Karpas-422 (cell line): Measurements from ENCODE around the gene STKLD1. TPM values are rescaled to one million over a fixed set of nuclear protein-coding genes. Genes with fewer than 3 reads are reported as not detected.
"Not testable (repeated sequence)": the region's sequence is repeated elsewhere in the genome, so short reads cannot be mapped to it uniquely, and the experiment has no call there.

Experiments
- DNase-seq: peaks from one replicate; pipeline ENCODE4 v3.0.0-alpha.2; 2015
- H2AFZ ChIP-seq: fragments of 200-600 bp; sonication (generic); 2 replicates; pipeline ENCODE4 v1.6.1; 2014; ENCODE audit warnings: antibody characterized with exemption, low read length, mixed read lengths
- H3K27ac ChIP-seq: fragments of 200-600 bp; sonication (generic); 2 replicates; pipeline ENCODE4 v1.5.1; 2014; ENCODE audit warnings: mild to moderate bottlenecking, low read length, moderate library complexity
- H3K27me3 ChIP-seq: fragments of 200-600 bp; sonication (generic); 2 replicates; pipeline ENCODE4 v1.6.1; 2014; ENCODE audit warnings: low read length, mixed read lengths
- H3K36me3 ChIP-seq: fragments of 200-600 bp; sonication (generic); 2 replicates; pipeline ENCODE4 v1.6.1; 2014; ENCODE audit warnings: low read length, mixed read lengths; ENCODE audit not compliant: insufficient read depth
- H3K4me1 ChIP-seq: fragments of 200-600 bp; sonication (generic); 2 replicates; pipeline ENCODE4 v1.6.1; 2014; ENCODE audit warnings: mild to moderate bottlenecking, low read length, mixed read lengths
- H3K4me2 ChIP-seq: fragments of 200-600 bp; sonication (generic); 2 replicates; pipeline ENCODE4 v1.6.1; 2014; ENCODE audit warnings: low read length, low read depth, mild to moderate bottlenecking; ENCODE audit not compliant: poor library complexity, severe bottlenecking
- H3K4me3 ChIP-seq: fragments of 200-600 bp; sonication (generic); 2 replicates; pipeline ENCODE4 v1.5.1; 2014; ENCODE audit warnings: mild to moderate bottlenecking, antibody characterized with exemption, low read length, mixed read lengths
- H3K79me2 ChIP-seq: fragments of 200-600 bp; sonication (generic); 2 replicates; pipeline ENCODE4 v1.6.1; 2014; ENCODE audit warnings: mild to moderate bottlenecking, low read length, mixed read lengths
- H3K9ac ChIP-seq: fragments of 200-600 bp; sonication (generic); 2 replicates; pipeline ENCODE4 v1.6.0; 2014; ENCODE audit warnings: low read length
- H3K9me2 ChIP-seq: fragments of 200-600 bp; sonication (generic), shearing (Covaris generic); replicated peaks from 2 replicates; pipeline ENCODE4 v1.6.0; 2014; ENCODE audit warnings: mild to moderate bottlenecking, low read length, moderate library complexity; ENCODE audit not compliant: insufficient read depth
- H3K9me3 ChIP-seq: fragments of 300-700, 200-600 bp; sonication (generic); 2 replicates; pipeline ENCODE4 v1.6.1; 2014; ENCODE audit warnings: low read length, mixed read lengths
- H4K20me1 ChIP-seq: fragments of 200-600 bp; sonication (generic); 2 replicates; pipeline ENCODE4 v1.6.1; 2014; ENCODE audit warnings: mild to moderate bottlenecking, antibody characterized with exemption, low read length, low read depth; ENCODE audit not compliant: insufficient read depth
- total RNA-seq: library from RNA; depleted of rRNA; stranded (reverse); fragments of >200 nt; shearing (Covaris generic); gene quantifications from 2 replicates; pipeline ENCODE4 v1.2.3, GENCODE V29; 2014; ENCODE audit warnings: low replicate concordance

Gene STKLD1
- total RNA-seq, 1 experiment from 2014 or later, result 0.93 TPM

DNA sequence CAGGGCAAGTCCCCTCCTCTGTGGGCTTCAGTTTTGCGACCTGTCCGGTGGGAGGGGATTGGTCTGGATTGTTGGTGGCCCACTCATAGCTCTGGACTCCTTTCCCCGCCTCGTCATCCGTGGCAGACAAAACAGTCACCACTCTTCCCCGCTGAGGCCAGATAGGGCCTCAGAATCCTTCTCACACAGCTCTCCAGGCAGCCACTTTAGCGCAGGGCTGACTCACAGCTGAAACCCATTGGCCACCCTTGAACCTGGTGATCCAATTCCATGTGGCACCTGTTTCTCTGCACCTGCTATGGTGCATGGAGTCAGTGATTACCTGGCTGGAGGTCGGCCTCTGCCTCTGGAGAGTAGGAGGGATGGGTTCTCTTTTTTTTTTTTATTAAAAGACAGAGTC lies 67.8 kb downstream of the STKLD1 start:
- H3K4me3 ChIP-seq, result no peak overlapping the region
- H3K4me1 ChIP-seq, result peaks cover 14% of the 10 kb centered on the region
- no peak overlapping the region for H3K9ac ChIP-seq
- H3K79me2 ChIP-seq, result no peaks in the 10 kb centered on the region
- H4K20me1 ChIP-seq, result no peaks in the 10 kb centered on the region
- no peak overlapping the region for H3K27ac ChIP-seq
- H3K27me3 ChIP-seq, result no peaks in the 10 kb centered on the region
- H3K9me2 ChIP-seq, result no peaks in the 10 kb centered on the region
- no peak overlapping the region for H3K4me2 ChIP-seq
- no peaks in the 10 kb centered on the region for H3K36me3 ChIP-seq
- DNase-seq, result no peak
- no peak overlapping the region for H2AFZ ChIP-seq
- H3K9me3 ChIP-seq, result no peaks in the 10 kb centered on the region

GRCh38 chr9:133445293-133445969 lies 69.3 kb downstream of the STKLD1 start:
- Histone ChIP-seq H3K36me3 (no peaks in the 10 kb centered on the region), H3K27ac (no peak overlapping the region), H2AFZ (no peak overlapping the region), H3K4me3 (no peak overlapping the region), H3K27me3 (no peaks in the 10 kb centered on the region), H3K9me3 (no peaks in the 10 kb centered on the region), H3K9ac (no peak overlapping the region), H3K79me2 (no peaks in the 10 kb centered on the region), H3K4me1 (peaks cover 14% of the 10 kb centered on the region), H4K20me1 (no peaks in the 10 kb centered on the region), H3K9me2 (no peaks in the 10 kb centered on the region), H3K4me2 (no peak overlapping the region)
- DNase-seq, result no peak

- H3K9ac ChIP-seq, result no peak overlapping the region
Measured at GRCh38 chr9:133448487-133448972, 72.4 kb downstream of the STKLD1 start.

GRCh38 chr9:133449760-133450159 lies 73.6 kb downstream of the STKLD1 start:
- H4K20me1 ChIP-seq, result no peaks in the 10 kb centered on the region
- H3K36me3 ChIP-seq, result no peaks in the 10 kb centered on the region
- H2AFZ ChIP-seq, result no peak overlapping the region
- no peak overlapping the region for H3K4me2 ChIP-seq
- no peak overlapping the region for H3K27ac ChIP-seq
- DNase-seq, result no peak
- H3K4me1 ChIP-seq, result peaks cover 10% of the 10 kb centered on the region
- H3K27me3 ChIP-seq, result no peaks in the 10 kb centered on the region
- H3K9ac ChIP-seq, result no peak overlapping the region
- H3K9me3 ChIP-seq, result no peaks in the 10 kb centered on the region
- H3K4me3 ChIP-seq, result no peak overlapping the region
- H3K9me2 ChIP-seq, result no peaks in the 10 kb centered on the region
- no peaks in the 10 kb centered on the region for H3K79me2 ChIP-seq

More at GRCh38 chr9:133448487-133448972, 72.4 kb downstream of the STKLD1 start:
- Histone ChIP-seq H3K9me3 (no peaks in the 10 kb centered on the region), H3K79me2 (no peaks in the 10 kb centered on the region), H3K4me1 (no peaks in the 10 kb centered on the region), H3K4me2 (no peak overlapping the region), H4K20me1 (no peaks in the 10 kb centered on the region), H3K4me3 (no peak overlapping the region), H2AFZ (no peak overlapping the region), H3K36me3 (no peaks in the 10 kb centered on the region), H3K9me2 (no peaks in the 10 kb centered on the region), H3K27ac (no peak overlapping the region), H3K27me3 (no peaks in the 10 kb centered on the region)
- no peak for DNase-seq

DNA sequence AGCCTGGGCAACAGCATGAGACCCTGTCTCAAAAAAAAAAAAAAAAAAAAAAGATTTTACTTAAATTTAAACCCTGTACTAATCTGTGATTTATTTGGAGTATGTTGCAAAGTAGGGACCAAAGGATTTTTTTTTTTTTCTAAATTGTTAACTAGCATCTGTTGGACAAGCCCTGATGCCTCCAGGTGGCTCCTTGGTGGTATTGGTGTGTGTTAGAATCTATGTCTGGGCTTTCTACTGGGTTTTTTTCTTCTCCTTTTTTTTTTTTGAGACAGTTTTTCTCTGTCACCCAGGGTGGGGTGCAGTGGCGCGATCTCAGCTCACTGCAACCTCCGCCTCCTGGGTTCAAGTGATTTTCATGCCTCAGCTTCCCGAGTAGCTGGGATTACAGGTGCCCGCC lies 75.7 kb downstream of the STKLD1 start:
- H3K9me3 ChIP-seq, H4K20me1 ChIP-seq, H3K36me3 ChIP-seq, H3K27ac ChIP-seq, H3K9me2 ChIP-seq, H2AFZ ChIP-seq, H3K9ac ChIP-seq, H3K4me3 ChIP-seq, H3K4me1 ChIP-seq, H3K4me2 ChIP-seq, H3K27me3 ChIP-seq, H3K79me2 ChIP-seq, DNase-seq: not testable (repeated sequence)

- no peaks in the 10 kb centered on the region for H3K9me2 ChIP-seq
- H3K79me2 ChIP-seq, result no peaks in the 10 kb centered on the region
- H3K4me2 ChIP-seq, result no peak overlapping the region
- H3K36me3 ChIP-seq, result no peaks in the 10 kb centered on the region
- H3K9me3 ChIP-seq, result no peaks in the 10 kb centered on the region
- H3K27me3 ChIP-seq, result no peaks in the 10 kb centered on the region
- no peaks in the 10 kb centered on the region for H4K20me1 ChIP-seq
- no peak for DNase-seq
- no peak overlapping the region for H3K9ac ChIP-seq
- H3K4me1 ChIP-seq, result peaks cover 10% of the 10 kb centered on the region
- no peak overlapping the region for H3K27ac ChIP-seq
- H2AFZ ChIP-seq, result no peak overlapping the region
- no peak overlapping the region for H3K4me3 ChIP-seq
Measured at GRCh38 chr9:133452562-133452961, 76.4 kb downstream of the STKLD1 start.

- Histone ChIP-seq H3K4me1 (peaks cover 11% of the 10 kb centered on the region), H3K27me3 (no peaks in the 10 kb centered on the region), H3K27ac (no peak overlapping the region)
Measured at GRCh38 chr9:133453651-133454050, 77.5 kb downstream of the STKLD1 start.

GRCh38 chr9:133454325-133454724 lies 78.2 kb downstream of the STKLD1 start:
- H2AFZ ChIP-seq, result no peak overlapping the region
- DNase-seq, result no peak
- H3K4me2 ChIP-seq, result no peak overlapping the region

More at GRCh38 chr9:133453651-133454050, 77.5 kb downstream of the STKLD1 start:
- Histone ChIP-seq H3K9ac (no peak overlapping the region), H3K4me2 (no peak overlapping the region), H2AFZ (no peak overlapping the region), H4K20me1 (no peaks in the 10 kb centered on the region), H3K9me2 (no peaks in the 10 kb centered on the region), H3K4me3 (no peak overlapping the region), H3K79me2 (no peaks in the 10 kb centered on the region), H3K9me3 (no peaks in the 10 kb centered on the region), H3K36me3 (no peaks in the 10 kb centered on the region)
- no peak for DNase-seq

More at GRCh38 chr9:133454325-133454724, 78.2 kb downstream of the STKLD1 start:
- H3K4me3 ChIP-seq, result no peak overlapping the region
- no peaks in the 10 kb centered on the region for H3K9me3 ChIP-seq
- no peaks in the 10 kb centered on the region for H3K27me3 ChIP-seq
- no peaks in the 10 kb centered on the region for H3K36me3 ChIP-seq
- H3K79me2 ChIP-seq, result no peaks in the 10 kb centered on the region
- no peak overlapping the region for H3K9ac ChIP-seq
- H3K27ac ChIP-seq, result no peak overlapping the region
- no peaks in the 10 kb centered on the region for H4K20me1 ChIP-seq
- peaks cover 18% of the 10 kb centered on the region for H3K4me1 ChIP-seq
- H3K9me2 ChIP-seq, result no peaks in the 10 kb centered on the region
